HTR-8/SVneo (cell line): ENCODE measurements around the gene MAP4K3.
"Not testable (repeated sequence)": the region's sequence is repeated elsewhere in the genome, so short reads cannot be mapped to it uniquely, and the experiment has no call there.

Source experiments
- DNase-seq: peaks from one replicate; pipeline ENCODE4 v3.0.0; 2011; ENCODE audit warnings: low spot score, mixed read lengths; ENCODE audit not compliant: insufficient read length
- FAIRE-seq: peaks from 2 replicates; lab custom pipeline; 2011; peaks lifted over from hg19 to GRCh38; lab: Jason Lieb, UNC

MAP4K3 gene

GRCh38 chr2:39413063-39413737, 23.9 kb downstream of the MAP4K3 start:
- FAIRE-seq: no peak
- DNase-seq: no peak

- FAIRE-seq: no peak
Measured at GRCh38 chr2:39411181-39411944, 25.7 kb downstream of the MAP4K3 start.

GRCh38 chr2:39409697-39410389, 27.2 kb downstream of the MAP4K3 start:
- DNase-seq: no peak
- FAIRE-seq: no peak

More at GRCh38 chr2:39411181-39411944, 25.7 kb downstream of the MAP4K3 start:
- DNase-seq: peak; percentile 43

GRCh38 chr2:39408351-39409136, 28.5 kb downstream of the MAP4K3 start:
- FAIRE-seq (no peak), DNase-seq (no peak)

GRCh38 chr2:39407516-39408296, 29.4 kb downstream of the MAP4K3 start:
- DNase-seq (no peak), FAIRE-seq (no peak)

GRCh38 chr2:39405364-39405763, 31.7 kb downstream of the MAP4K3 start:
- FAIRE-seq (peak; percentile 20), DNase-seq (no peak)

GRCh38 chr2:39403311-39403710, 33.8 kb downstream of the MAP4K3 start:
- peak; percentile 16 for FAIRE-seq

GRCh38 chr2:39401319-39401718, 35.8 kb downstream of the MAP4K3 start:
- FAIRE-seq (no peak), DNase-seq (no peak)

More at GRCh38 chr2:39403311-39403710, 33.8 kb downstream of the MAP4K3 start:
- no peak for DNase-seq

- DNase-seq: no peak
- no peak for FAIRE-seq
Measured at GRCh38 chr2:39399570-39399969, 37.5 kb downstream of the MAP4K3 start.

GRCh38 chr2:39395313-39395712, 41.8 kb downstream of the MAP4K3 start:
- FAIRE-seq: no peak

GRCh38 chr2:39394516-39394961, 42.5 kb downstream of the MAP4K3 start:
- FAIRE-seq: peak; percentile 20
- no peak for DNase-seq

More at GRCh38 chr2:39395313-39395712, 41.8 kb downstream of the MAP4K3 start:
- DNase-seq: no peak

GRCh38 chr2:39392672-39393071, 44.4 kb downstream of the MAP4K3 start:
- peak; percentile 4 for FAIRE-seq
- no peak for DNase-seq

GRCh38 chr2:39390216-39390615, 46.9 kb downstream of the MAP4K3 start:
- DNase-seq (no peak), FAIRE-seq (no peak)

GRCh38 chr2:39386064-39386463, 51.0 kb downstream of the MAP4K3 start:
- FAIRE-seq (no peak), DNase-seq (no peak)

GRCh38 chr2:39385172-39385571, 51.9 kb downstream of the MAP4K3 start:
- no peak for DNase-seq
- no peak for FAIRE-seq

- not testable (repeated sequence) for DNase-seq, FAIRE-seq
Measured at GRCh38 chr2:39384071-39384470, 53.0 kb downstream of the MAP4K3 start.

GRCh38 chr2:39383146-39383545, 53.9 kb downstream of the MAP4K3 start:
- no peak for FAIRE-seq
- DNase-seq: no peak

- DNase-seq (no peak), FAIRE-seq (no peak)
Measured at GRCh38 chr2:39381653-39382052, 55.4 kb downstream of the MAP4K3 start.

- FAIRE-seq (no peak), DNase-seq (no peak)
Measured at GRCh38 chr2:39380525-39381150, 56.4 kb downstream of the MAP4K3 start.
